Thymus (tissue), 11 donors: ENCODE results near the gene NOTO. TPM values are rescaled to one million over a fixed set of nuclear protein-coding genes. Genes with fewer than 3 reads are reported as not detected.

Experiments used
- DNase-seq, 9 donors: peaks; one replicate each; pipeline ENCODE4 v3.0.0-alpha.2; 2013; ENCODE audit warnings: low spot score in 9 of 9, low read depth in 6 of 9, missing footprints in 1 of 9
- H3K27ac ChIP-seq, 2 donors: one replicate each; pipeline ENCODE4 v1.5.1; 2013; ENCODE audit warnings: control low read depth in 1 of 2, low read depth in 1 of 2, low read length in 1 of 2, mild to moderate bottlenecking in 1 of 2, moderate library complexity in 1 of 2
- H3K27me3 ChIP-seq, 2 donors: one replicate each; pipeline ENCODE4 v1.5.1; 2013; ENCODE audit warnings: low read length in 1 of 2; ENCODE audit not compliant: control insufficient read depth in 2 of 2, insufficient read depth in 1 of 2
- H3K36me3 ChIP-seq, 2 donors: one replicate each; pipeline ENCODE4 v1.5.1; 2013; ENCODE audit warnings: low read length in 1 of 2, mild to moderate bottlenecking in 1 of 2, moderate library complexity in 1 of 2; ENCODE audit not compliant: control insufficient read depth in 2 of 2, insufficient read depth in 2 of 2
- H3K4me1 ChIP-seq, 2 donors: one replicate each; pipeline ENCODE4 v1.5.1; 2013; ENCODE audit warnings: low read length in 2 of 2; ENCODE audit not compliant: control insufficient read depth in 2 of 2, insufficient read depth in 2 of 2
- H3K4me3 ChIP-seq, 2 donors: one replicate each; pipeline ENCODE4 v1.5.1; 2013; ENCODE audit warnings: low read length in 2 of 2, control low read depth in 1 of 2, mild to moderate bottlenecking in 1 of 2
- H3K9me3 ChIP-seq, 2 donors: one replicate each; pipeline ENCODE4 v1.5.1; 2013; ENCODE audit warnings: low read length in 1 of 2, mild to moderate bottlenecking in 1 of 2; ENCODE audit not compliant: control insufficient read depth in 2 of 2, insufficient read depth in 1 of 2
- WGBS: extraction: QIAGEN DNeasy Blood & Tissue Kit; methylation state at CpG from one replicate; pipeline ENCODE4 v1.1.7; 2013; 5-methylcytosine and 5-hydroxymethylcytosine counted together
- polyA plus RNA-seq: library from polyadenylated mRNA; stranded (reverse); fragments of 200-250 nt; gene quantifications from one replicate; pipeline ENCODE4 v1.2.3, GENCODE V29; 2013
- total RNA-seq: library from RNA; stranded (reverse); fragments of 120-200 nt; gene quantifications from one replicate; pipeline ENCODE4 v1.2.4, GENCODE V29; 2013
- donor health status: healthy.

Gene NOTO
- total and polyA plus RNA-seq, 2 donors, result 0.02 TPM; not detected in 1

DNA sequence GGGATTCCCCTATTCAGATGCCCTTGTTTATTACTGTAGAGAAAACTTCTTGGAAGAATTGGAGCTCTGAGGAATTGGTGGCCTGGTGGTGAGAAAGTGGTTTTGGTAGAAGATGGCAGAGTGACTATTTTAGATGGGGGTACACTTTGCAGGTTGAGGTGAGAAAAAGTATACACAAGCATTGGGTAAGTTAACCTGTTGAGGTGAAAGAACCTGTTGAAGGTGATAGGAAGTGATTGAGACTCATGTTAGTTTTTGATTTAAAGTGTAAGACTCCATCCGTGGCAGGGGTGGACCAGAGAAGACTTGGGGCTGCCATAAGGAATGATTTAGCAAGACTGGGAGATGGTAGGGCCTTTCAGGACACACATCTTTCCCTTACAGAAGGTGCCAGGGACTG, 34.8 kb downstream of the NOTO start:
- Histone ChIP-seq H3K27me3 (no peaks in the 10 kb centered on the region), H3K27ac (no peak overlapping the region), H3K4me3 (no peak overlapping the region), H3K9me3 (peaks cover 0 to 4% of the 10 kb centered on the region in 2 donors), H3K4me1 (peaks cover 10 to 33% of the 10 kb centered on the region in 2 donors), H3K36me3 (peaks cover 14 to 33% of the 10 kb centered on the region in 2 donors)
- DNase-seq, result no peak
- 94% methylated on average over 1 of the region's 1 CpG for WGBS

DNA sequence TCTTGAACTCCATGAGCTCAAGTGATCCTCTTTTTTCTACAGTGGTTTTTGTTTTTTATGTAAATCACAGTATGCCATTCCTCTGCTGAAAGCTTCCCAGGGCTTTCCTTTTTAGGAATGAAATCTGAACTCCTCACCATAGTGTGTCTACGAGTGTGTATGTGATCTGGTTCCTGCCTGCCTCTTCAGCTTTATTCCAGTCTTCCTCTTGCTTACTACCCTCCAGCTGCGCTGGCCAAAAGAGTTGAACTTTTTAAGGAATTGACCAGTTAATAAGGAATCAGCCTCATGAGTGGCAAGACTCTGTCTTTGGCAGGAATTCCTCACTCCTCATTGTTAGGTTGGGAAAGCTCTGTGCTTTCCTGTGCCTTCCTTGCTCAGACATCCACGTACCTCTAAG, 35.8 kb downstream of the NOTO start:
- DNase-seq, result no peak
- peaks cover 19 to 42% of the 10 kb centered on the region in 2 donors for H3K36me3 ChIP-seq
- H3K9me3 ChIP-seq, result peaks cover 0 to 4% of the 10 kb centered on the region in 2 donors
- WGBS, result 96% methylated on average over 3 of the region's 3 CpGs
- no peak overlapping the region for H3K27ac ChIP-seq
- H3K27me3 ChIP-seq, result no peaks in the 10 kb centered on the region
- H3K4me1 ChIP-seq, result peaks cover 7 to 26% of the 10 kb centered on the region in 2 donors
- H3K4me3 ChIP-seq, result no peak overlapping the region

DNA sequence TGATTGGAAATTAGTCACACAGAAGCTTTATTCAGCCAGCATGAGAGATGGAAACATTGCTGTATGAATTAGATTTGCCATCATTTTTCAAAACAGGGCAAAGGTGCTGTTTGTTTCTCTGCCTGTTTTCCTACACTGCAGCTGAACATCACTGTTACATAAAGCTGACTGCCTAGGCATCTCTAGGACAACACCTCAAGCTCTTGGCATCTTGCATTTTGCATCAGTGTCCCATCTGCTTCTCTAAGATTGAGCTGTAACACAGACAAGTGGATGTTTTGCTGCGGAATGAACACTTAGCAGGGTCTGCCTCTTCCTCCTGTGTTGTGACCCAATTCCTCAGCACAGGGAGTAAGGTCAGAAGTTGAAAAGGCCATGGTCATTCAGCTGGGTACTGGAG, 36.6 kb downstream of the NOTO start:
- Histone ChIP-seq H3K9me3 (peaks cover 0 to 4% of the 10 kb centered on the region in 2 donors), H3K27ac (no peak overlapping the region), H3K27me3 (no peaks in the 10 kb centered on the region), H3K4me3 (no peak overlapping the region), H3K4me1 (peaks cover 7 to 22% of the 10 kb centered on the region in 2 donors), H3K36me3 (peaks cover 24 to 49% of the 10 kb centered on the region in 2 donors)
- DNase-seq, result no peak
- 98% methylated on average over 1 of the region's 1 CpG for WGBS

DNA sequence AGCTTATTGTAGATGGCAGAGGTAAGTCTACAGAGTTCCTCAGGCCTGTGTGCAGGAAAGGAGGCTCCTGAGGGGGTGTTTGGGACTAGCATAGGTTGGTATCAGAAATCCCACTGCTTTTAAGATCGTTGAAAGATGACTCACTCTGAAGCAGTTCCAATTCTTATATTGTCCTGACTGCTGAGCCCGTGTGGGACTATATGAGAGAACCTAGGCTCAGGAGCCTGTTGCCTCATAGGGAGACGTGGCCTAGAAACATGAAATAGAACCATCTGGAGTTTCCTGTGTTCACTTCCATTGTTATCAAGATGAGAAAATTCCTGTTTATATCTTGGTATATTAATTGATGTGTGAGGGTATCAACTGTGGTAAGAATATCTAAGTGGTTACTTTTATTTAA, 37.4 kb downstream of the NOTO start:
- H3K9me3 ChIP-seq, result no peaks in the 10 kb centered on the region
- no peaks in the 10 kb centered on the region for H3K27me3 ChIP-seq
- H3K4me3 ChIP-seq, result no peak overlapping the region
- peaks cover 7 to 20% of the 10 kb centered on the region in 2 donors for H3K4me1 ChIP-seq
- WGBS, result 95% methylated on average over 3 of the region's 3 CpGs
- H3K27ac ChIP-seq, result no peak overlapping the region
- DNase-seq, result no peak
- peaks cover 32 to 57% of the 10 kb centered on the region in 2 donors for H3K36me3 ChIP-seq

- whole genome bisulfite sequencing, result 77% methylated on average over 5 of the region's 5 CpGs
- Histone ChIP-seq H3K4me1 (no peaks in the 10 kb centered on the region), H3K27me3 (no peaks in the 10 kb centered on the region), H3K27ac (no peak overlapping the region), H3K9me3 (no peaks in the 10 kb centered on the region), H3K4me3 (no peak overlapping the region), H3K36me3 (peaks cover 68 to 83% of the 10 kb centered on the region in 2 donors)
- no peak for DNase-seq
Observed at GRCh38 chr2:73243884-73244570, 41.7 kb downstream of the NOTO start.

- 97% methylated on average over 3 of the region's 3 CpGs for WGBS
- H3K4me3 ChIP-seq, result no peak overlapping the region
- no peaks in the 10 kb centered on the region for H3K4me1 ChIP-seq
Observed at GRCh38 chr2:73244580-73244979, 42.2 kb downstream of the NOTO start.

DNA sequence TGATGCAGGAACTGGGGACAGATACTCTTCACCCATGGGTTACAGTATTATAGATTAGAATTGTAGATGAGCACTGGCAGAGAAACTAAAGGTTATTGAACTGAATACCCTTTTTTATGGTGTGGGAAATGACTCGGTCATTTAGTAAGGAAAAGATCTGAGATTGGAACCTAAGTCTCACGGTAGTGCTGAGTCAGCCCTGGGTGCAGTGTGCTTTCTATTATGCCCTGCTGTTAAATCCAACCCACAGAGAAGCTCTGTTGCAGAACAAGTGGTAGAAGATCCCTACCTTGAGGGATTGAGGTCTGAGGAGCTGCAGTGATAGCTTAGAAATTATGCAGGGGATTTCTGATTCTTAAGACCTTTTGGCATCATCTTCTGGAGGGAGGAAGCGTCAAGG, 44.5 kb downstream of the NOTO start:
- no peaks in the 10 kb centered on the region for H3K27me3 ChIP-seq
- H3K4me1 ChIP-seq, result no peaks in the 10 kb centered on the region
- 82% methylated on average over 3 of the region's 3 CpGs for WGBS
- H3K9me3 ChIP-seq, result no peaks in the 10 kb centered on the region
- H3K4me3 ChIP-seq, result no peak overlapping the region
- no peak for DNase-seq
- peaks cover 86 to 94% of the 10 kb centered on the region in 2 donors for H3K36me3 ChIP-seq
- H3K27ac ChIP-seq, result no peak overlapping the region

More at GRCh38 chr2:73244580-73244979, 42.2 kb downstream of the NOTO start:
- DNase-seq, result no peak
- H3K27me3 ChIP-seq, result no peaks in the 10 kb centered on the region
- no peak overlapping the region for H3K27ac ChIP-seq
- H3K9me3 ChIP-seq, result no peaks in the 10 kb centered on the region
- peaks cover 71 to 83% of the 10 kb centered on the region in 2 donors for H3K36me3 ChIP-seq

DNA sequence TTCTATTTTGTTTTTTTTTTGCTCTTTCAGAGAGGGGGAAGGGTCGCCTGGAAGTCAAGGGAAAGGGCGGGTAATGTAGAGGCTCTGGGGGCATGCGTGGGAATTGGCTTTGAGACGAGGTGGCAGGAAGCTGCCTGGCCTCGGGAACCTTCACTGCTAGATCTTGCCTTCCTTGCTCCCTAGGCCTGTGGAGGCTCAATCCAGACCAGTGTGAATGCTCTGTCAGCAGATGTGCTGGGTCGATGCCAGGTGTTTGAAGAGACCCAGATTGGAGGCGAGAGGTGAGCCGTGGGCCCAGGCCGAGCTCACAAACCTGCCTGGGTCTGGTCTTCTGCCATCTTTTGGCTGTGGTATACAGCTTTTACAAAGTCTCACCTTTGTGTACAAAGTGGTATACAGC, 47.3 kb downstream of the NOTO start:
- Histone ChIP-seq H3K4me1 (no peaks in the 10 kb centered on the region), H3K27me3 (no peaks in the 10 kb centered on the region), H3K27ac (no peak overlapping the region), H3K36me3 (peaks cover 97 to 98% of the 10 kb centered on the region in 2 donors), H3K9me3 (no peaks in the 10 kb centered on the region), H3K4me3 (no peak overlapping the region)
- no peak for DNase-seq
- 95% methylated on average over 9 of the region's 9 CpGs for WGBS

GRCh38 chr2:73250872-73251846, 48.8 kb downstream of the NOTO start:
- WGBS, result 96% methylated on average over 17 of the region's 17 CpGs
- Histone ChIP-seq H3K27ac (no peak overlapping the region), H3K9me3 (no peaks in the 10 kb centered on the region), H3K27me3 (no peaks in the 10 kb centered on the region), H3K4me1 (no peaks in the 10 kb centered on the region), H3K4me3 (no peak overlapping the region), H3K36me3 (peaks cover 89 to 91% of the 10 kb centered on the region in 2 donors)
- DNase-seq, result no peak
